Ishikawa (cell line): Measurements from ENCODE around the gene NAA38.

Source experiments
- CEBPB ChIP-seq: IDR thresholded peaks from 2 replicates; pipeline ENCODE4 v1.6.1; 2012
- CREB1 ChIP-seq: IDR thresholded peaks from 2 replicates; pipeline ENCODE4 v1.6.1; 2012; ENCODE audit warnings: low read depth
- EGR1 ChIP-seq: IDR thresholded peaks from 2 replicates; pipeline ENCODE4 v1.6.1; 2012
- EP300 ChIP-seq: IDR thresholded peaks from 2 replicates; pipeline ENCODE4 v1.6.1; 2012; ENCODE audit warnings: borderline replicate concordance
- FOXM1 ChIP-seq: IDR thresholded peaks from 2 replicates; pipeline ENCODE4 v1.6.1; 2012; ENCODE audit warnings: low read depth, borderline replicate concordance
- NFIC ChIP-seq: IDR thresholded peaks from 2 replicates; pipeline ENCODE4 v1.6.1; 2012
- RAD21 ChIP-seq: IDR thresholded peaks from 2 replicates; pipeline ENCODE4 v1.6.1; 2012; ENCODE audit warnings: low read depth
- TAF1 ChIP-seq: IDR thresholded peaks from 2 replicates; pipeline ENCODE4 v1.6.1; 2012; ENCODE audit warnings: low read depth, mild to moderate bottlenecking
- TCF12 ChIP-seq: IDR thresholded peaks from 2 replicates; pipeline ENCODE4 v1.6.1; 2012; ENCODE audit warnings: low read depth
- TEAD4 ChIP-seq: IDR thresholded peaks from 2 replicates; pipeline ENCODE4 v1.6.1; 2012
- YY1 ChIP-seq: IDR thresholded peaks from 2 replicates; pipeline ENCODE4 v1.6.1; 2012; ENCODE audit warnings: low read depth
- ZBTB7A ChIP-seq: IDR thresholded peaks from 2 replicates; pipeline ENCODE4 v1.6.1; 2012; ENCODE audit warnings: low read depth
- TF ChIP-seq, protein P1 (sequence below): IDR thresholded peaks from 2 replicates; pipeline ENCODE4 v1.6.1; 2012
- TF ChIP-seq, protein P2 (sequence below): IDR thresholded peaks from 2 replicates; pipeline ENCODE4 v1.6.1; 2012; ENCODE audit warnings: low read depth, mild to moderate bottlenecking
- TF ChIP-seq, protein P3 (sequence below): IDR thresholded peaks from 2 replicates; pipeline ENCODE4 v1.6.1; 2012

The NAA38 gene

DNA sequence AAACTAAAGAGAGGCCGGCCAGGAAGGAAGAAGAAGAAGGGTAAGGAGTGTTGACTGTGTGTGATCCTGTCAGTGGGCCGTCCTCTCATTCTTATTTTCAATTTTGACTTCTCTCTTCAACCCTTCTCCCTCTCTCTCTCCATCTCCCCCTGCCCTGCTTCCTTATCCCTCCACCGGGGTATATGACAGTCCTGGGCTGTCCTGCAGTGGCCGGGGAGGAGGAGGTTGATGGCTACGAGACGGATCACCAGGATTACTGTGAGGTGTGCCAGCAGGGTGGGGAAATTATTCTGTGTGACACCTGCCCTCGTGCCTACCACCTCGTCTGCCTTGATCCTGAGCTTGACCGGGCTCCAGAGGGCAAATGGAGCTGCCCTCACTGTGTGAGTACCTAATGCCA is 36.9 kb upstream of the NAA38 start:
- TF ChIP-seq TAF1 (no peak), FOXM1 (no peak), YY1 (no peak), RAD21 (no peak), EGR1 (no peak), TEAD4 (no peak), EP300 (no peak), ZBTB7A (no peak), TCF12 (no peak)
- TF ChIP-seq, protein P1, sequence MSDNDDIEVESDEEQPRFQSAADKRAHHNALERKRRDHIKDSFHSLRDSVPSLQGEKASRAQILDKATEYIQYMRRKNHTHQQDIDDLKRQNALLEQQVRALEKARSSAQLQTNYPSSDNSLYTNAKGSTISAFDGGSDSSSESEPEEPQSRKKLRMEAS: no peak

DNA sequence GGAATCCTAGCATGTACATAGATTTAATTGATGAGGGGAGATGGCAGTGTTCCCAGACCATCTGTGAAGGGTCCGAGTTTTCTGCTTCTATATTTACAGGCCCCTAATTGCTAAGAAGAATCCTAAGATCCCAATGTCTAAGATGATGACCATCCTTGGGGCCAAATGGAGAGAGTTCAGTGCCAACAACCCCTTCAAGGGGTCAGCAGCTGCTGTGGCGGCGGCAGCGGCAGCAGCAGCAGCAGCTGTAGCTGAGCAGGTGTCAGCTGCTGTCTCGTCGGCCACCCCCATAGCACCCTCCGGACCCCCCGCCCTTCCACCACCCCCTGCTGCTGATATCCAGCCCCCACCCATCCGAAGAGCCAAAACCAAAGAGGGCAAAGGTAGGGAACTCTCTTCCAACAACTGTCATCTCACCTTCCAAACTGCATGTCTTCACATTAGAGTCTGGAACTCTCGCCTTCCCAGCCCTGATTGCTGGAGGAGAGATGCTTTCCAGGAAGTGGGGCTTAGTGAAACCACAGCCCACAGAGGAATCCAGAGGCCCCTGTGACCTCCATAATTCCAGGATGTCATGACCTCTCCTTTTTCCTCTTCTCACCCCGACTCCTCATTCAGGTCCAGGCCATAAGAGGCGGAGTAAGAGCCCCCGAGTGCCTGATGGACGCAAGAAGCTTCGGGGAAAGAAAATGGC is 36.0 kb upstream of the NAA38 start:
- no peak for TF ChIP-seq RAD21
- TF ChIP-seq, protein P1: no peak
- TF ChIP-seq TEAD4: no peak
- no peak for TF ChIP-seq CEBPB
- TF ChIP-seq YY1: no peak
- TF ChIP-seq TAF1: no peak
- TF ChIP-seq, protein P2, sequence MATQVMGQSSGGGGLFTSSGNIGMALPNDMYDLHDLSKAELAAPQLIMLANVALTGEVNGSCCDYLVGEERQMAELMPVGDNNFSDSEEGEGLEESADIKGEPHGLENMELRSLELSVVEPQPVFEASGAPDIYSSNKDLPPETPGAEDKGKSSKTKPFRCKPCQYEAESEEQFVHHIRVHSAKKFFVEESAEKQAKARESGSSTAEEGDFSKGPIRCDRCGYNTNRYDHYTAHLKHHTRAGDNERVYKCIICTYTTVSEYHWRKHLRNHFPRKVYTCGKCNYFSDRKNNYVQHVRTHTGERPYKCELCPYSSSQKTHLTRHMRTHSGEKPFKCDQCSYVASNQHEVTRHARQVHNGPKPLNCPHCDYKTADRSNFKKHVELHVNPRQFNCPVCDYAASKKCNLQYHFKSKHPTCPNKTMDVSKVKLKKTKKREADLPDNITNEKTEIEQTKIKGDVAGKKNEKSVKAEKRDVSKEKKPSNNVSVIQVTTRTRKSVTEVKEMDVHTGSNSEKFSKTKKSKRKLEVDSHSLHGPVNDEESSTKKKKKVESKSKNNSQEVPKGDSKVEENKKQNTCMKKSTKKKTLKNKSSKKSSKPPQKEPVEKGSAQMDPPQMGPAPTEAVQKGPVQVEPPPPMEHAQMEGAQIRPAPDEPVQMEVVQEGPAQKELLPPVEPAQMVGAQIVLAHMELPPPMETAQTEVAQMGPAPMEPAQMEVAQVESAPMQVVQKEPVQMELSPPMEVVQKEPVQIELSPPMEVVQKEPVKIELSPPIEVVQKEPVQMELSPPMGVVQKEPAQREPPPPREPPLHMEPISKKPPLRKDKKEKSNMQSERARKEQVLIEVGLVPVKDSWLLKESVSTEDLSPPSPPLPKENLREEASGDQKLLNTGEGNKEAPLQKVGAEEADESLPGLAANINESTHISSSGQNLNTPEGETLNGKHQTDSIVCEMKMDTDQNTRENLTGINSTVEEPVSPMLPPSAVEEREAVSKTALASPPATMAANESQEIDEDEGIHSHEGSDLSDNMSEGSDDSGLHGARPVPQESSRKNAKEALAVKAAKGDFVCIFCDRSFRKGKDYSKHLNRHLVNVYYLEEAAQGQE: no peak
- no peak for TF ChIP-seq EGR1

DNA sequence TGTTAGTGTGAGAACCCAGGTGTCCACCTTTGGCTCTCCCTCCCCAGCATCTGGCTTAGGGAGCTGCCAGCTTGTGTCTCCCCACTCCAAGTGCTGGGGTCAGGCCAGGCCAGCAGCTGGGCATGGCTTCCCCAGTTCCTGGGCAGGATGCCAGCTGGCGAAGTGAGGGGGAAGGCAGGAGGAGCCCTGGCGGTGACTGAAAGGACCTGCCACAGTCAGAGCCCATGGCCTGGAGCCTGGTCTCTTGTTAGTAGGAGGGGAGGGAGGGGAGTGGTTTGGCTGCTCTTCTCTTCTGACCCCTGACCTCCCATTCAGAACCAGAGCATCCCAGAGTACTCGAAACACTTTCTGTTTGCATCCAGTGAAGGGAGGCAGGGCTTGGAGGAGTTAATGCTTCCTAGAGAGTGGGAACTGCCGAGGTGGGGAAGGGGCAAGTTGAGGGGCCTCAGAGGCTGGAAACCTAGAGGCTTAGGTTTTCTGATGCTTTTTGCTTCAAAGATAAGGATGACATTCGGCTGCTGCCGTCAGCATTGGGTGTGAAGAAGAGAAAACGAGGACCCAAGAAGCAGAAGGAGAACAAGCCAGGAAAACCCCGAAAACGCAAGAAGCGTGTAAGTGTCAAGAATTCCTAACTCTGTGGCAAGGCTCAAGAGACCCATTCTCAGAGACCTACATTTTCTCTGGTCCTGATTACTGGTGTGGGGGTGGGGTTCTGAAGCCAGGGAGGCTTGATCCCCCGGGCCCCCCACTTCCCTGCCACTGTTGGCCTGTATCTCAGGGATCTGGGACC is 32.0 kb upstream of the NAA38 start:
- TF ChIP-seq CEBPB (no peak), TCF12 (peak; percentile 81), EP300 (peak; percentile 69), RAD21 (peak; percentile 29; the same call in 1 of the 2 replicates), ZBTB7A (peak; percentile 80; the same call in 1 of the 2 replicates), TEAD4 (peak; percentile 62), YY1 (peak; percentile 69), TAF1 (peak; percentile 28; the same call in 1 of the 2 replicates), CREB1 (no peak), NFIC (peak; percentile 98)
- TF ChIP-seq, protein P1: peak; percentile 67
- TF ChIP-seq, protein P3, sequence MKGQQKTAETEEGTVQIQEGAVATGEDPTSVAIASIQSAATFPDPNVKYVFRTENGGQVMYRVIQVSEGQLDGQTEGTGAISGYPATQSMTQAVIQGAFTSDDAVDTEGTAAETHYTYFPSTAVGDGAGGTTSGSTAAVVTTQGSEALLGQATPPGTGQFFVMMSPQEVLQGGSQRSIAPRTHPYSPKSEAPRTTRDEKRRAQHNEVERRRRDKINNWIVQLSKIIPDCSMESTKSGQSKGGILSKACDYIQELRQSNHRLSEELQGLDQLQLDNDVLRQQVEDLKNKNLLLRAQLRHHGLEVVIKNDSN: 0 out of 2 replicates have a peak, but pooled peaks have one; percentile 29
- TF ChIP-seq, protein P2: no peak

DNA sequence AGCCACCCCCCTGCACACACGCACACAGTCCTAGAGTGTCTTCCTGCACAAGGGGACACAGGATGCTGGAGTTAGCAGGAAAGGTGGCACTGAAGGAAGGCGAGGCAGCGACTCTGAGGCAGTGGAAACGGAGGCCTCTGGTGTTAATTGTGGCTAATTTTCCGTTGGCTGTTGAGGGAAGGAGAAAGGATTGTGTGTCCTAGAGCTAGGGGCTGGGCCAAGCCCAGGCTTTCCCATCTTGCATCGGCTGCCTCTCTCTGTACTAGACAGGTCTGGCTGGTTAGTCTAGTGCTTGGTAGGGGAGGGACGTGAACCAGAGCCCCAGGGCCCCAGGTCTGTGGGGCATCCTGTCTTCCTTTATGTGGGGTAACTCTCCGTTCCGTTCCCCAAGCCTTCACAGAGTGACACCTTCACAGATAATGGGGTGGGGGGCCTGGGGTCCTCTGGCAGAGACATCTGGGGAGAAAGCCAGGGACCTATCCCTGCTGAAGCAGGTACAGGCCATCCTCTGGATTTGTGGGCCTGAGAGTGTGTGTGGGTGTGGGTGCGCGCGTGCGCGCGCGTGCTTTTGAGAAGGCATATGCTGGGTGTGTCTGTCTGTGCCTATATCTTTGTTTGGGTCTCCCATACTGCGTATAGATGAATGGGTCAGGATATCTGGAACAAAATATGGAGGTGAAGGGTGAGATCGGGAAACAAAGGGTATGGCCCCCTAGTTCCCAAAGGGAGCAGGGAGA is 31.0 kb upstream of the NAA38 start, which contains the start of gene CHD3:
Gene CHD3 (plus strand): TSS at position 606 of the 737 bp plus-strand sequence. CDS start 212 bp downstream, outside the sequence.
- TF ChIP-seq TAF1 (no peak), NFIC (peak; percentile 38; the same call in 1 of the 2 replicates), EGR1 (no peak; the same call in 1 of the 2 replicates), TCF12 (peak; percentile 61; the same call in 1 of the 2 replicates), EP300 (peak; percentile 45; the same call in 1 of the 2 replicates), CEBPB (no peak)
- TF ChIP-seq, protein P2: no peak
- TF ChIP-seq, protein P1: peak; percentile 42; the same call in 1 of the 2 replicates
- TF ChIP-seq, protein P3: no peak
